ENCODE results near the gene PITPNM3.

PITPNM3 gene

GRCh38 chr17:6554871-6555330 lies 1.5 kb downstream of the PITPNM3 start:
- TF ChIP-seq CTCF (IDR thresholded peaks at IDR 0.05; ENCODE audit: borderline replicate concordance, control extremely low read depth, extremely low read depth, insufficient read depth, missing control alignments): no peak
- in situ Hi-C loops (cut with MboI; ENCODE audit: low sequenced_read_pairs, unreplicated experiment): no loop called here

GRCh38 chr17:6554342-6554741 lies 2.0 kb downstream of the PITPNM3 start:
- in situ Hi-C loops (cut with MboI; ENCODE audit: low sequenced_read_pairs, unreplicated experiment): no loop called here
- DNase-seq (ENCODE audit: low spot score): no peak
- no peak for TF ChIP-seq CTCF (IDR thresholded peaks at IDR 0.05; ENCODE audit: borderline replicate concordance, control extremely low read depth, extremely low read depth, insufficient read depth, missing control alignments)

More at GRCh38 chr17:6554871-6555330, 1.5 kb downstream of the PITPNM3 start:
- DNase-seq (ENCODE audit: low spot score): no peak

DNA sequence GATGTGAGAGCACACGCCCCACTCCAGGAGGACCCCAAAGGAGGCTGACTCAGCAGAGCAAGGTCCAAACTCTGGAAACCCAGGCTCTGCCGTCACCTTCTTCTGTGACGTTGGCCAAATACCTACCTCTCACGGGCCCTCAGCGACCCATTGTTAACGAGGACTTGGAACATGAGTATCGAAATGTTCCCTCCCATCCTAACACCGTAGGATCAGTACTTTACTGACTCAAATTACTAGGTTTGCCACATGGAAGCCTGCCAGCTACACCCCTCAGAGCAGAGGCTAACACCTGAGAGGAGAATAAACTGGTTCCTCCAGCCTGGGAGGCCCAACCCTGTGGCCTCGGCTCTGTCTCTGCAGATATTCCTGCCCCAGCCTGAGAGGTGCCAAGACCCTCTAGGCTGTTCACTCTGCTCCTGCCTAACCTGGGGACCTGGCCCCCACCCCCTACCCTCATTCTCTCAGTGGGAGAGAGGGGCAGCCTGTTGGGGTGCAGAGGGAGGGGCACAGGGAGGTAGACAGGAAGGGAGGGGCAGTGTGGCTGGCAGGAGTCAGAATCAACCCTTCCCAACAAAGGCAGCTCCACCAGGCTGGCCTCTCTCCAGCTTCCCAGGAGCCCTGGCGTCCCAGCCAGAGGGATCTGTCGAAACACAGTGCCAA lies 4.4 kb downstream of the PITPNM3 start:
- in situ Hi-C loops (cut with MboI; ENCODE audit: low sequenced_read_pairs, unreplicated experiment): no loop called here
- no peak for DNase-seq (ENCODE audit: low spot score)
- TF ChIP-seq CTCF (IDR thresholded peaks at IDR 0.05; ENCODE audit: borderline replicate concordance, control extremely low read depth, extremely low read depth, insufficient read depth, missing control alignments): no peak

DNA sequence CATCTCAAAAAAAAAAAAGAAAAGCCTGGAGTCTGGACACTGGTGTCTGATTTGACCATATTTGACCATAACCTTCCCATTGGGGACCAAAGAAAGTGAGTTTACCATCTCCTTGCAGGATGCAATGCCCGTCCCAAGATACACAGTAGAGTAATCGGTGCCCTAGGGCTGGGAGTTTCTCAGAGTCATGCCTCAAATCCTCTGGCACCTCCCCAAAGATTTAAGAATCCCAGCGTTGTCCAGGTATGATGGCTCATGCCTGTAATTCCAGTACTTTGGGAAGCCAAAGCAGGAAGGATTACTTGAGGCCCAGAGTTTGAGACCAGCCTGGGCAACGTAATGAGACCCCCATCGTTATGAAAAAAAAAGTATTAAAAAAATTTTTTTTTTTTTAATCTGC lies 5.0 kb downstream of the PITPNM3 start:
- no peak for TF ChIP-seq CTCF (IDR thresholded peaks at IDR 0.05; ENCODE audit: borderline replicate concordance, control extremely low read depth, extremely low read depth, insufficient read depth, missing control alignments)
- in situ Hi-C loops (cut with MboI; ENCODE audit: low sequenced_read_pairs, unreplicated experiment): no loop called here
- no peak for DNase-seq (ENCODE audit: low spot score)

DNA sequence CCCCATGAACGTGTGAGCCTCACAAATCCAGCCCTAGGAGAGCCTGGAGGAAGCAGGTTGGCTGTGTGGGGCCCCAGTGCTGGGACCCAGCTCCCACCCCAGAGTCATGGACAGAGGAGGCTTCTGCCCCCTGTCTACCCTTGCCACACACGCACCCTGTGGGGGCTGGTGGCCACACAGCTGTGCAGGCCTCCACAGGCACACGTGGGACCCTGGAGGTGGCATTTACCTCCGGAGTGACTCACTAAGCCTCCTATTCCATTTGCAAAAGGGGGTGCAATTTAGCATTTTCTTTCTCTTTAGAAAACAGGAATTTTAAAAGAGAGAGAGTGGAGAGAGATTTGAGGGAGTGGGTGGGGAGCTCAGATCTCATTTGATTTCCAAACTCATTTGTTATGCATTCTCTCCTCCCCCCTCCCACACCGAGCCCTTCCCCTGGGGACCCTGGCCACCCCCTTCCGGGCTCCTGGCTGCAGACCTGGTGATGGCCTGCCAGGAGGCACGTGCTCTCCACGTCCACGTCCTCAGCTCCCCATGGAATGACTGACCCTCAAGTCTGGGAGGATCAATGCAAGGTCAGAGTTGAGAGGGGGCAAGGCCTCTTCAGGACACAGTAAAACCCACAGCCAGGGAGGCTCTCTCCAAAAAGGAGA lies 6.8 kb downstream of the PITPNM3 start:
- in situ Hi-C loops (cut with MboI; ENCODE audit: low sequenced_read_pairs, unreplicated experiment): no loop called here
- DNase-seq (ENCODE audit: low spot score): no peak
- TF ChIP-seq CTCF (IDR thresholded peaks at IDR 0.05; ENCODE audit: borderline replicate concordance, control extremely low read depth, extremely low read depth, insufficient read depth, missing control alignments): no peak

DNA sequence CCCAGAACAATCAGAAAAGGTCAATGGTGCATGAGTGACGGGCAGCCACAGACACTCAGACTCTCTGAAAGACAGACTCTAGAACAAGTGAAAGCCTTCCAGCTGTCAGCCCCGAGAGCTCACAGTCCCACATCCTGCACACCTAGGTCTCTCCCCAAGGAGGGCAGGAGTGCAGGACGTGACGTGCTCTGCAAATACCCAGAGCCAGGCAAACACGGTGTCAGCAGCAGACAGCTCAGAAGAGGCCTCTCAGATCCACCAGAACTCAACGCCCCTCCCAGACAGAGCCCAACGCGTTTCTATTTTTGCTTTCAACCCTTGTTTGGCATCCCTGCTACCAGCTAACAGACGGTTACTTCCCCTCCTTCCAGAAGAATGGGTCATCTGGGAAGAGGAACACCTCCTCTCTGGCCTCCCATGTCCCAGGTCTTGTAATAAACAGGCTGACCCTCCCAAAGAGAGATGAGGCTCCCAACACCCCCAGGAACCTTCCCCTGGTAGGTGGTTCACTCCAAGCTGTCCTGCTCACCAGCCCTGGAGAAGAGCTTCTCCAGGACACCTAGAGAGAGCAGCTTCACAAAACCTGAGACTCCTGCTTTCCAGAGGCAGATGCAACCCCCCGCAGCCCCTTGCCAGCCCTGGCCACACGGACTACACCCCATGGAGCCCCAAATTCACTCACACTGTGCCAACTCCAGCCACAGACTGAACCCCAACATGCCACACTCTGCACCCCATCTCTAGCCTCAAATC lies 7.6 kb downstream of the PITPNM3 start:
- in situ Hi-C loops (cut with MboI; ENCODE audit: low sequenced_read_pairs, unreplicated experiment): no loop called here
- DNase-seq (ENCODE audit: low spot score): peak; percentile 61
- no peak for TF ChIP-seq CTCF (IDR thresholded peaks at IDR 0.05; ENCODE audit: borderline replicate concordance, control extremely low read depth, extremely low read depth, insufficient read depth, missing control alignments)
